NCI-H2081 (cell line): Measurements from ENCODE around the gene NOS1AP.

Source experiments
- DNase-seq, 2 experiments: peaks; one replicate each; lab custom pipeline; 2025; lab: John Stamatoyannopoulos, UW

NOS1AP gene

DNA sequence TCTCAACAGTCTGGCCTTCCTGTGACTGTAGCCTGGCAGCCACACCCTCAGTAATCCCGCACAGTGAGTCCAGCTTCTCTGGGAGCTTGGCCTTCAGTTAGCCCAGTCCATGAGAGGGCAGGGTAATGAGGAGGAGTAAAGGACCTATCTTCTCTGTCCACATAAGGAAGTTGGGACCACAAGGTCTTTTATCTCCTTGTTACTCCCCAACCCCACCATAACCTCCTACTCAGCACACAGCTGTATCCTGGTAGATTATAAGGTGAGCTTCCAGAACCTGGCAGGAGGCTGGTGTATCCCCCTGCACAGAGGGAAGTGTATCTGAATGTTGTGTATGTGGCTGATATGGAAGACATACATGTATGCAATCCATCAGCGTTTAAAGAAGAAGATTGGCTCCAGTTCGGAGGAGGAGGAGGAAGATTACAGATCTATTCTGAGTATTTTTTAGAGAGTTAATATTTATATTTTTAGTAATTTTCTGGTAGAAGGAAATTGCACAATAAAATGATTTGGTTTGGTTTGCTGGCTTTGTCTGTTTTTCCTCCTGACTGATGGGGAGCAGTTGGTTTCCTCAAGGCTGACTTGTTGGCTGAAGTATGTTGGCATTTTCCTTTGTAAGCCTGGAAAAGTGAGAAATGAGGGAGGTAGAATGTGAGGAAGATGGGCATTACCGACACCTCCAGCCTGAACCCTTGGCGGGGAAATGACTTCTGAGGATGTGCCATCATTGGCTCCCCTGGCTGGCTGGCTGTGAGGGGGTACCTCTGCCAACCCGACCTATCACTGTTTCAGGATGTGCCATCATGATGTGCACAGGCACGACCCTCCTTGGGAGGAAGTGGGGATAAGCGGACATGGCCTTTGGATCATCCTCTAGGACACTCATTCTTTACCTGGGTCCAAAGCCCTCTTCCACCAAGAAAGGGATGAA, 317.1 kb downstream of the NOS1AP start:
- DNase-seq, result no peak

DNA sequence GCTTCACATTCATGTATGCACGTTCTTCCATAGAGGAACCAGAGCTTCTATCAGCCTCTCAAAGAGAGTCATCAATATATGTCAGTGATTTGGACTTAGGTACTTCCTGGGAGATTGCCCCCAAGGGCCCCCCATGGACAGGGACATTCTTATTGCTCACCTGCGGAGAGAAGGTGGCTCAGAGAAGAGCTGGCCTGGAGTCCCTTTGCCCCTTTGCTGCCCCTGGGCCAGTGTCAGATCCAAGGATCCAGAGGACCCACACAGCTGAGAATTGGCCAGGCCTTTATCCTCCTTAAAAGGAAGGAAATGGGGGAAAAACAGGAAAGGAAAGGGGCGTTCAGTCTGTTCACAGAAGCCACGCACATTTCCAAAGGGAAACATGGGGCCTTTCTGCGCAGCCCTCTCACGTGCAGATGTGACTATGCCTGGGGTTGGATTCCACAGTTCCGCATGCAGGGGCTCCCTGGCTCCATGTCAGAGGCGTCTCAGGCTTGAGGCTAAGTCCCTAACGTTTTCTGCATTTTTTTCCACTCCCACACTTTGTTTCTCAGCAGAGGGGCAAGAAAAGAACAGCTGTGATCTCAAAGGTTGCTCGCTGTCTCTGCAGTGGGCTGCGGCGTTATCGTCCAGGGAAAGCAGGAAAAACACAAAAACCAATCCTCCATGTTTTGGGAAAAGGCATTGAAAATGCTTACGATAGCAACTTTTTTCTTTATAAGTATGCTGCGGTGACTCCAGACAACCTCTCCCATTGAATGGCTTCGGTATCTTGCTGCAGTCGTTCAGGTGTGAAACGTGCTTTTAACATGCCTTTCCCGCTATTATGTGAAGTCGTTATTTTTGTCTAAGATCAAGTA, 318.0 kb downstream of the NOS1AP start:
- DNase-seq, result no peak

GRCh38 chr1:162388083-162388594, 318.6 kb downstream of the NOS1AP start:
- no peak for DNase-seq

DNA sequence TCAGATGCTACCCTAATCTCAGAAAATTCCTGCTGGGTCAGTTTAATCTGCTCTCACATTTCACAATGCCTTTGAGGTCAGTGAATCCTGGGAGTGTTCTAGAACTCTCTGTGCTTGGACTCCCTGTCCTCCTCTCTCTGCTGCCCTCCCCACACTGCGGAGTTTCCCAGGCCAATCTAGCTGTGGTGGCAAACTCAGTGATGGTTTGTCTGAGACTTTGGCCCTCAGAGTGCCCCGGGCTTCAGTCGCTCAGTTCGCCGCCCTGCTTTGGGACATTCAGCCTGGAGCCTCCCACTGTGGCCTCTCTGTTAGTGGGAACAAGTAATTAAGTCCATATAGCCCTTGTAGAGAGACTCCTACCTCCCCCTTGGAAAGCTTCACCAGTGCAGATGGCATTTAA, 319.1 kb downstream of the NOS1AP start:
- DNase-seq, result no peak

- peak in 1 of 2 experiments; percentile 22 for DNase-seq
These were observed 319.7 kb downstream of the NOS1AP start for GRCh38 chr1:162389021-162389818.

- DNase-seq, result no peak
These were observed 320.5 kb downstream of the NOS1AP start for GRCh38 chr1:162389971-162390370.

DNA sequence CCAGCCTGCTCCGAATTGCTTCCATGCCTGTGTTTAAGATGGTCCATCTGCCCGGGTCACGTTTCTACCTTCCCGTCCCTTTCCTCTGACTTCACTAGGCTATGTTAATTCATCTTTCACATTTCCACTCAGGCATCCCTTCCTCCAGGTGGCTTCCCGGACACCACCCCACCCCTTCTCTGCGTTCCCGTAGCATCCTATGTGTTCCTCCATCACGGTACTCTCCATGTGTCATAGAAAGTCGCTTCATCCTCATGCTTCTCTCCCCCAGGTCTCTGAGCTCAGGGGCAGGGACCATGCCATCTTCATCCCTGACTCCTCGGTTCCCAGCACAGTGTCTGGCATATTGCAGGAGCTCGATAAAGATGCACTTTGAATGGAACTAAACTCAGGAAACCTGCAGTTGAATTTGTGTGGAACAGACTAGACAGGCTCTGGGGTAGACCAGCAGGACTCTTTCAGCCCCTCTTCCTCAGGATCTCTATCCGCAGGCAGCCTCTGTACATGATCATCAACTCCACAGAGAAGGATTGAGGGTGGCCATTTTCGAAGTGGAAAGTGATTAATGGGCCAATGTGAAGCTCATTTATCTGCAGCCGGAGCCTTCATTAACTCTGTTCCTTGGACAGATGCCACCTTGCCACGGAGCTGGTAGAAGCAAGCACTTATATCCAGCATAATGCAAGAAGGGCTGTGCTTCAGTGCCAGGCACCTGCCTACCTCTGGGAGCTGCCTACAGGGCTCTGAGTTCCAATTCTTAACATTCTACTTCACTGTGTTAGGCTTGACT, 321.1 kb downstream of the NOS1AP start:
- DNase-seq, result peak in 1 of 2 experiments; percentile 59

DNA sequence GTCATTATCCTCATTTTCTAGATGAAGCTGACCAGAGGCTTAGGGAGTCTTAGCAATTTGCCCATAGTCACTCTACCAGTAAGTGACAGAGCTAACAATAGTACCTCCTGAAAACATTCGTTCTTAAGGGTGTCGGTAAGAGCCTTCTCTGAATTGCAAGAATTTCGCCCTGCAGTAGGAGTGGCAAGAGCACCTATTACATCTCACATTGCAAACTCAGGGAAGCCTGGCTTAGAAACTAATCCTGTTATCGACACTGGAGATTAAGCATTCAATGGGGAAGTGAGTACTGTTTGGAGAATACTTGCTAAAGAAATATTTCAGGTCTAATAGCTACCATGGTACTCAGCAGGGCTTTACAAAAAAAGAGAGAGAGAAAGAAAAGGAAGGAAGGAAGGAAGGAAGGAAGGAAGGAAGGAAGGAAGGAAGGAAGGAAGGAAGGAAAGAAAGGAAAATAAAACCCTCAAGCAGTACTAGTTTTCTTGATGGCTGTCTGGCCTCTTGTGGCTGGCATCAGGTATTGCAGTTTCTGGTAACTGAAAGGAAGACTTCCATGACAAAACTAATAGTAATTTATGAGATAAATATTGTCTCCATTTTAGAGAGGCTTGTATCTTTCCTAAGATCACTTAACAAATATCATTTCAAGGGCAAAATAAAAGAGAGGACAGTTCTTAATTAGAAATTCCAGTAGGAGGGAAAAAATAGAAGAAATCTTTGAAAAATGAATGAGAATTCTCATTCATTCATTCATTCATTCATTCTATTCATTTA, 322.5 kb downstream of the NOS1AP start:
- peak; percentile 46 to 67 for DNase-seq

GRCh38 chr1:162396201-162396906, 326.9 kb downstream of the NOS1AP start:
- DNase-seq, result no peak

DNA sequence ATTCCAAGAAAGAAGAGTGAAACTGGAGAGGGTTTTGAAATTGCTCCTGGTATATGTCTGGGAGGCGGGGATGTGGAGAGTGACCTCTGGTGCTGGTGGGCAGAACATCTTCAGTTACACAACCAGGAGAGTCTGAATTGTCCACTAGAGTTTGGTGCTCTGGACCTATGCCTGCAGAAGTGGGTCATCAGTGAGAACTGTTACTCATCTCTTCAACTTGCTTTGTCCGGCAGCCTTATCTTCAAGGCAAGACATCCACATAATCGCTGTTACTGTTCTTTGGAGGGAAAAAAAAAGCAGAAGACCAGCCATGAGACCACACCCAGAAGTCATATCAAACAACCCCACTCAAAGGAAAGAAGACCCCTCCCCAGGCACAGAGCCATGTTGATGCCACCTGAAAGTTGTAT, 327.6 kb downstream of the NOS1AP start:
- DNase-seq, result no peak

GRCh38 chr1:162397943-162398560, 328.6 kb downstream of the NOS1AP start:
- no peak for DNase-seq

- DNase-seq, result peak in 1 of 2 experiments; percentile 48
These were observed 329.6 kb downstream of the NOS1AP start for GRCh38 chr1:162398999-162399580.

GRCh38 chr1:162400790-162401355, 331.4 kb downstream of the NOS1AP start:
- no peak for DNase-seq

DNA sequence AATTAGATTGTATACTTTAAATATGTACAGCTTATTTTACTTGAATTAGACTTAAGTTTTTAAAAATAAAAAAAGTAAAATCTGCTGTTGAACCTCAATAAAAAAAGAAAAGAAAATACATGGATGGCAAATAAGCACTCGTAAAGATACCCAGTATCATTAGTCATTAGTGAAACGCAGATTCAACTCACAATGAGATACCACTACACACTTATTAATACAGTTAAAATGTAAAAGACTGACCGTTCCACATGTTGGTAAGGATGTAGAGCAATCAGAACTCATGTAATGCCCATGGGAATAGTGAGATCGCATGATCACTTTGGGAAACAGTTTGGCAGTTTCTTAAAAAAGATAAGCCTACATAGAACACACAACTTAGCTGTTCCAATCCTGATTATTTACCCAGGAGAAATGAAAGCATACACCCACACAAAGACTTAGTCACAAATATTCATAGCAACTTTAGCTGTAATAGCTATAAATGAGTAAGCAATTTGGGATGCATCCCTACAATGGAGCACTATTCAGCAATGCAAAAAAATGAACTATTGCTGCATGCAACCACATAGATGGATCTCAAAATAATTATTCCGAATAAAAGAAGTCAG, 335.2 kb downstream of the NOS1AP start:
- no peak for DNase-seq

GRCh38 chr1:162405800-162406199, 336.3 kb downstream of the NOS1AP start:
- no peak for DNase-seq

DNA sequence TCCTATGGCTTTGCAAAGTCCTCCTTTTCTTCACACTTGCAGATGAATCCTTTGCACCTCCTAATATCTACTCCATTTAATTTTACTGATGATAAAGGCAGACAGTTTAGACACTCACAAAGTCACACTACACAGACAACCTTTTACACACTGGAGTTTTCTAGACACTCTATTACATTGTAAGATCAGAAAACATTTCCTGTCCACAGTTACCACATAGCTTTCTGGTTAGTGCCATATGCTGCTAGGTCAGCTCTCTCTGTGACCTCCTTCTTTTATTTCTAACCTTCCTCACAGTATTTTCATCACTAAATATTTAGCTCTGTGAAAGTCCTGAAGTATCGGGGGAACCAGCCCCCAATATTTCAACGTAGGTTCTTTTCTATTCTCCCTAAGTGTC, 337.3 kb downstream of the NOS1AP start:
- no peak for DNase-seq

DNA sequence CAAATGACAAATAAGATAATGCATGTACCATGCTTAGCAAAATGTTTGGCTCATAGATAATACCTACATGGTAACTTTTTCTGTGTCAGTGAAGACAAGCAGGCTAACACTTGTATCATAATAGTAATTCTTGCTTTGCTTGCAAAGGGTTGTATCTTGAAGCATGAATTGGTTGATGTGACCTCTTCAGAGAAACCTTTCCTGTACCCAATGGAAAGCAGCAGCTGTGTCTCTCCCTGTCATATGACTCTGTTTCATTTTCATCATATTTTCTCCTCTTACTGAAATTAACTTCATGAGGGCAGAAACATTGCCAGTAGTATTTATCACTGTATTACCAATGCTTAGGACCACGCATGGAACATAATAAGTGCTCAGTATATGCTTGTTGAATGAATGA, 338.0 kb downstream of the NOS1AP start:
- DNase-seq, result no peak

GRCh38 chr1:162412002-162412401, 342.5 kb downstream of the NOS1AP start, which contains the start of gene SH2D1B:
TSS of gene SH2D1B (minus strand) at chr1:162412136. CDS start at chr1:162412016, 120 bp downstream.
- no peak for DNase-seq
